Measurements from ENCODE around the gene GNAS-AS1.

The GNAS-AS1 gene

GRCh38 chr20:58772786-58773185 lies 77.9 kb downstream of the GNAS-AS1 start:
- TF ChIP-seq CTCF (conservative IDR thresholded peaks at IDR 0.05), result no peak
- H3K27ac ChIP-seq, result no peak overlapping the region
